HG02840 (cell line): ENCODE results near the gene COX7A1.
"Not testable (repeated sequence)": the region's sequence is repeated elsewhere in the genome, so short reads cannot be mapped to it uniquely, and the experiment has no call there.

Experiments used
- ATAC-seq: cut with Tn5 transposase; IDR thresholded peaks from one replicate; pipeline ENCODE4 v1.9.1; 2021; ENCODE audit warnings: mild to moderate bottlenecking, moderate library complexity, moderate number of reproducible peaks; ENCODE audit not compliant: unreplicated experiment, low FRiP score

The COX7A1 gene

DNA sequence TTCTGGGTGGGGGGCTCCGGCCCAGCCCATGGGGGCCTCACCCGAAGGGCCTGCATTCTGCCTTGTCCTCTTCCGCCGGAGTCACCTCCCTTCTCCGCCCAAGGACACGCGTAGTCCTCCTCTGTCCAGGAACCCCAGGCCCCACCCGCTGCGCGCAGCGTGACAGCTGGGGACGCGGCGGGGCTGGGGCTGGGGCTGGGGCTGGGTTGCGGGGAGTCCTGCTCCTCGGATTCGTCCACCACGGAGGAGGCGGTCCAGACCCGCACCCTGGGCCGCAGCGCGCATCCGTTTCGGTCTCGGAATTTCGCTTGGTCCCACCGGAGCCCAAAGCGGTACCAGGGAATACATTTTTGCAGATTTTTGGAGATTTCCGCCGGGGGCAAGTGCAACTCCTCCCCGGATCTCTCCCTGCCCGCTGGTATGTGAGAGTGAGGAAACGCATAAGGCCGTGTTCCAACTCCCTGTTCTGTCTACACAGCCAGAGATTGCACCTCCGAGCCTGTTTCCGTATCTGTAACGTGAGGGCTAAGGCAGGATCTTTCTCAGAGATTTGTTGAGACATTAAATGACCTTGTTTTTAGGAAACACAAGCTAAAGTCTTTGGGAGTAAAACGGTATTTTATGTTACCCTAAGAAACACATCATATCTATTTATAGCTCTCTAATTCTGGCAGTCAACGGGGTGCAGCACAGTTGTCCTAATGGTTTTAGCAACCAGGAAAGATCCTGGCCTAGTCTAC lies at the start of gene COX7A1:
COX7A1 (minus strand) TSS at position 96 of the 740 bp plus-strand sequence; CDS start at position 56, 40 bp downstream.
- no peak for ATAC-seq

DNA sequence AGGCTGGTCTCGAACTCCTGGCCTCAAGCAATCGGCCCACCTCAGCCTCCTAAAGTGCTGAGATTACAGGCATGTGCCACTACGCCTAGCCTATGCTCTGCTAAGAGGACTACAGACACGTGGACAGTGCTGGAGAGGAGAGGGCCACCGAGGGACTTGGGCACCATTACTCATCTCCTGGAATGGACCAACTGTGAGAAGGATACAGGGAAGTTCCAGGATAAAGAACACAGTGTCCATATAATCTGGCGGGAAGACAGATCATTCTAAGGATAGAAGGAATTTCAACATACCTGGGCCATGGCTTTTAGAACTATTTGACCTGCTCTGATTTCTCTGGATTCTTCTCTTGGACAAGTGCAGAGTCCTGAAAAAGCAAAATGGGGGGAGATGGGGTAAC lies 49.4 kb upstream of the COX7A1 start:
- ATAC-seq = no peak

DNA sequence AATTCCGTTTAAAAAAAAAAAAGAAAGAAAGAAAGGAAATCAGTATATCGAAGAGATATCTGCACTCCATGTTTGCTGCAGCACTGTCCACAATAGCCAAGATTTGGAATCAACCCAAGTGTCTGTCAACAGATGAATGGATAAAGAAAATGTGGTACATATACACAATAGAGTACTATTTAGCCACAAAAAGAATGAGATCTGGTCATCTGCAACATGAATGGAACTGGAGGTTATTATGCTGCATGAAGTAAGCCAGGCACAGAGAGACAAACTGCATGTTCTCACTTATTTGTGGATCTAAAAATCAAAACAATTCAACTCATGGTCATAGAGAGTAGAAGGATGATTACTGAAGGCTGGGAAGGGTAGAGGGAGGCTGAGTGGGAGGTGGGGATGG lies 45.9 kb upstream of the COX7A1 start:
- no peak for ATAC-seq

DNA sequence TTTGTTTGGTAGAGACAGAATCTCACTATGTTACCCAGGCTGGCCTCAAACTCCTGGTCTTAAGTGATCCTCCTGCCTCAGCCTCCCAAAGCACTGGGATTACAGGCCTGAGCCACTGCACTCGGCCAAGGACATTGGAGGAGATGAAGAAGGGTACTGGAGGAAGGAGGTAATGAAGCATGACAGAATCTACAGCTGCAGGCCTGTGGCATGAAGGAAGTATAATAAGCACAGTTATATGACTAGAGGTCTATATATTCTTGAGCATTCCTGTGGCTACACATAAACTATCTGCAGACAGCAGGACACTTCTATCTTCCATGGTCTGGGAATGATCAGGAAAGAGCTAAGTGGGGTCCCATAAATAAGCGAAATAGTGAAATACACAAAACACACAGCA lies 44.0 kb upstream of the COX7A1 start:
- ATAC-seq = no peak

DNA sequence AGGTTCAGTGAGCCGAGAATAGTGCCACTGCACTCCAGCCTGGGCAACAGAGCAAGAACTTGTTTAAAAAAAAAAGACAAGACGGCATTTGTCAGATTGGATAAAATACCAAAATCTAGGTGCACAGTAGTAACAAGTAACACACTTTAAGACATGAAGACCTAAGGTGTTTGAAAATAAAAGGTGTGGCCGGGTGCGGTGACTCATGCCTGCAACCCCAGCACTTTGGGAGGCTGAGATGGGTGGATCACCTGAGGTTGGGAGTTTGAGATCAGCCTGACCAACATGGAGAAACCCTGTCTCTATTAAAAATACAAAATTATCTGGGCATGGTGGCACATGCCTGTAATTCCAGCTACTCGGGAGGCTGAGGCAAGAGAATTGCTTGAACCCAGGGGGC lies 34.5 kb upstream of the COX7A1 start:
- not testable (repeated sequence) for ATAC-seq

DNA sequence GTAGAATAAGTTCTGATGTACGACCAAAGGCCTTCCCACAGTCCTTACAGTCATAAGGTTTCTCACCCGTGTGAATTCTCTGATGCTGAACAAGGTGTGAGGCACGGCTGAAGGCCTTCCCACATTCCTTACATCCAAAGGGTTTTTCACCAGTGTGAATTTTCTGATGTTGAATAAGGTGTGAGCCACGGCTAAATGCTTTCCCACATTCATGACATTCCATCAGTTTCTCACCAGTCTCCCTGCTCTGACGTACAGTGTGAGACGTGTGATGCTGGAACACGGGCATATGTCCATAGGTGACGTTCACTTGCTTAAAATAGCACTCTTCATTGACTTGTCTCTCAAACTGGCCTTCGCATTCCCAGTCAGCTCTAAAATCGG lies 31.0 kb upstream of the COX7A1 start:
- no peak for ATAC-seq

DNA sequence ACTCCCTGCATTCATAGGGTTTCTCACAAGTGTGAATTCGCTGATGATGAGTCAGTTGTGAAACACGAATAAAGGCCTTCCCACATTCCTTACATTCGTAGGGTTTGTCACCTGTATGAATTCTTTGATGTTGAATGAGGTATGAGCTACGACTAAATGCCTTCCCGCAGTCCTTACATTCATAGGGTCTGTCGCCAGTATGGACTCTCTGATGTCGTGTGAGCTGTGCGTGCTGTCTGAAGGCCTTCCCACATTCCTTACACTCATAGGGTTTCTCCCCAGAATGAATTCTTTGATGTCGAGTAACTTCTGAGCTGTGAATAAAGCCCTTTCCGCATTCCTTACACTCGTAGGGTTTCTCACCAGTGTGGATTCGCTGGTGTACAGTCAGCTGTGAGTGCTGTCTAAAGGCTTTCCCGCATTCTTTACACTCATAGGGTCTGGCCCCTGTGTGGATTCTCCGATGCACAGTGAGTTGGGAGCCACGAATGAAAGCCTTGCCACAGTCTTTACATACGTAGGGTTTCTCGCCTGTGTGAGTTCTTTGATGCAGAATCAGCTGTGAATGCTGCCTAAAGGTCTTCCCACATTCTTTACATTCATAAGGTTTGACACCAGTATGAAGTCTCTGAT lies 30.5 kb upstream of the COX7A1 start:
- no peak for ATAC-seq

DNA sequence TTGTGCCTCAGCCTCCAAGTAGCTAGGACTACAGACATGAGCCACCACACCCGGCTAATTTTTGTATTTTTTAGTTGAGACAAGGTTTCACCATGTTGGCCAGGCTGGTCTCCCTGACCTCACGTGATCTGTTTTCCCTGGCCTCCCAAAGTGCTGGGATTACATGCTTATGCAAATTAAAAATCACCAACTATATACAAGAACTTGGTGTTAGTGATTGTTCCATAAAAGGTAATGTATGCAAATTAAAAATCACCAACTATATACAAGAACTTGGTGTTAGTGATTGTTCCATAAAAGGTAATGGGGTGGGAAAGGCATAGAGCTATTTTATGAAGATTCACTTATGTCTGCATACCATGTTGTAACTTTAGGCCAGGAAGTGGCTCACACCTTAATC lies 26.8 kb upstream of the COX7A1 start:
- not testable (repeated sequence) for ATAC-seq

DNA sequence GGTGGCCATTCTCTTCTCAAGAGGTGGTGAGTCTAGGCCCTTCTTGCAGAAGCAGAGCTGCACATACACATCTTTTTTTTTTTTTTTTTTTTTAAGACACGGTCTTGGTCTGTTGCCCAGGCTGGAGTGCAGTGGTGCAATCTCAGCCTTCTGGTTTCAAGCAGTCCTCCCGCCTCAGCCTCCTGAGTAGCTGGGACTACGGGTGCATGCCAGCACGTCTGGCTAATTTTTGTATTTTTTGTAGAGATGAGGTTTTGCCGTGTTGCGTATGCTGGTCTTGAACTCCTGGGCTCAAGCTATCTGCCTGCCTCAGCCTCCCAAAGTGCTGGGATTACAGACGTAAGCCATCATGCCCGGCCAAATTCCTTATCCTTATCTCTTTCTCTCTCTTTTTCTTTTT lies 21.6 kb upstream of the COX7A1 start:
- not testable (repeated sequence) for ATAC-seq

DNA sequence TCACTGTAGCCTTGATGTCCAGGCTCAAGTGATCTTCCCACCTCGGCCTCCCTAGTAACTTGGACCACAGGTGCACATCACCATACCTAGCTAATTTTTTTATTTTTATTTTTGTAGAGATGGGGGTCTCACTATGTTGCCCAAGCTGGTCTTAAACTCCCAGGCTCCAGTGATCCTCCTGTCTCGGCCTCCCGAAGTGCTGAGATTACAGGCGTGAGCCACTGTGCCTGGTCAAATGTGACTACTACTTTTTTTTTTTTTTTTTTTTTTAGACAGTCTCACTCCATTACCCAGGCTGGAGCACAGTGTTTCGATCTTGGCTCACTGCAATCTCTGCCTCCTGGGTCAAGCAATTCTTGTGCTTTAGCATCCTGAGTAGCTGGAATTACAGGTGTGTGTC lies 20.6 kb upstream of the COX7A1 start:
- no peak for ATAC-seq

DNA sequence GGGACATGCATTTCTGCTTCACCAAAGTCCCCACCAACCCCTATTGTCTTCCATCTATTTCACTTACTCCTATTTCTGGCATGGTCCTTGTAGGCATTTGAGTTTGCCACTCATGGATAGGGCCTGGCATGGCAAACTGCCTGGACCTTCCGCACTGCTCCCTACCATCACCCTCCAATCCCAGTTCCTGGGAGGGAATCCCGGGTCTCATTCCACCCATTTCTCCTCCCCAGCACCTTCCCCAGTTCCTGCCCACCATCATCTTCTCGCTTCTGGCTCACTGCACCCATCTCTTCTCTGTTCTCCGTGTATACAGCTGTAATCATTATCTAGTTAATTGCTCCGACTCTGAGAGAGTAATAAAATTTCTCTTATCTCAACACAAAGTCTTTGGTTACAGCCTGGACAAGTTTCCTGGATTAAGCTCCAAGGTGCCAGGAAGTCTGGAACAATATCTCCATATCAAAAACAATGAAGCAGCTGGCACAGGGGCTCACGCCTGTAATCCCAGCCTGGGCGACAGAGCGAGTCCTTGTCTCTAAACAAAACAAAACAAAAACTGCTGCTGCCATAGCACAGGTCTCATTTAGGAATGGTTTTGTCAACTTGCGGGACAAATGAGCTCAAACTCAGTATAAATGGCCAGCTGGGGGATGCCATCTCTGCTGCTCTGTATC lies 17.0 kb upstream of the COX7A1 start:
- ATAC-seq = no peak

DNA sequence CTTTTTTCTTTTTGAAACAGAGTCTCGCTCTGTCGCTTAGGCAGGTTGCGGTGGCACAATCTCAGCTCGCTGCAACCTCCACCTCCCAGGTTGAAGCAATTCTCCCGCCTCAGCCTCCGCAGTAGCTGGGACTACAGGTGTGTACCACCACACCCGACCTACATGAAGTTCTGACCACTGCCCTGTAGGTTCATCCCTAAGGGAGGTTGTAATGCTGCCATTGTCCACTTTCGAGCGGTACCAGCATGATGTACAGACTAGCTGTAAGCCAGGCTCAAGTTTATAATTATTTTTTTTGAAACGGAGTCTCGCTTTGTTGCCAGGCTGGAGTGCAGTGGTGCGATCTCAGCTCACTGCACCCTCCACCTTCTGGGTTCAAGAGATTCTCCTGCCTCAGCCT lies 11.6 kb upstream of the COX7A1 start:
- ATAC-seq = no peak

DNA sequence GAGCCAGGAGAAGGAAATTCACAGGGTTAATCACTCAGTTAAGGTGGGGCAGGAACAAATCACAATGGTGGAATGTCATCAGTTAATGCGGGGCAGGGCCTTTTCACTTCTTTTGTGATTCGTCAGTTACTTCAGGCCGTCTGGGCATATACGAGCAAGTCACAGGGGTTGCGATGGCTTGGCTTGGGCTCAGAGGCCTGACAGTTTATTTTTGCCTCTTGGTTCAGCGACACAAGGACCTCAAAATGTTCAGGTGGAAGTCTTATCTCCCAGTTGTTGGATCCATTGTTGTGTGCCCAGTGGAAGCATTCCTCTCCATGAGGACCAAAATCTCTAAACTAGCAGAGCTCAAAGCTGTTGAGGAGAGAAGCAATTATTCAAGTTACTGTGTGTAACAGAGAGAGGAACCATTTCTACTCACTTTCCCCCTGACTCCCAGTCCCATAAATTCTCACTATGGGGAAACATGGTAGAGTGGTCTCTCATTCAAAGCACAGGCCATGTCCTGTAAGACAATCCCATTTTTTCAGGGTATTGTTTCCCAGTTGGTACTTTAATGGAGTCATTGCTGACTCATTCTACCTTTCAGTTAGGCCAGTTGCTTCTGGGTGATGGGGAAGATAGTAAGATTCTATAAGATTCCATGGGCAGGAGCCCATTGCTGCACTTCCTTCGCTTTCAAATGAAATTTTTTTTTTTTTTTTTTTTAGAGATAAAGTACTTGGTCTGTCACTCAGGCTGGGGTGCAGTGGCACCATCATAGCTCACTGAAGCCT lies 8.8 kb upstream of the COX7A1 start:
- ATAC-seq = no peak

DNA sequence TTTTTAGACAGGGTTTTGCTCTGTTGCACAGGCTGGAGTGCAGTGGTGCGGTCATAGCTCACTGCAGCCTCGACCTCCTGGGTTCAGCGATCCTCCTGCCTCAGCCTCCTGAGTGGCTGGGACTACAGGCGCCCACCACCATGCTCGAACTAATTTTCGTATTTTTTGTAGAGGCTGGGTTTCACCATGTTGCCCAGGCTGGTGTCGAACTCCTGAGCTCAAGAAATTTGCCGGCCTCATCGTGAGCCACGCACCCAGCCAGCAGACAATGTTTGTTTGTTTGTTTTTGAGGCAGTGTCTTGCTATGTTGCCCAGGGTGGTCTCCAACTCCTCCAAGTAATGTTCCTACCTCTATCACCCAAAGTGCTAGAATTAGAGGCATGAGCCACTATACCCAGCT lies 879 bp upstream of the COX7A1 start:
- no peak for ATAC-seq

DNA sequence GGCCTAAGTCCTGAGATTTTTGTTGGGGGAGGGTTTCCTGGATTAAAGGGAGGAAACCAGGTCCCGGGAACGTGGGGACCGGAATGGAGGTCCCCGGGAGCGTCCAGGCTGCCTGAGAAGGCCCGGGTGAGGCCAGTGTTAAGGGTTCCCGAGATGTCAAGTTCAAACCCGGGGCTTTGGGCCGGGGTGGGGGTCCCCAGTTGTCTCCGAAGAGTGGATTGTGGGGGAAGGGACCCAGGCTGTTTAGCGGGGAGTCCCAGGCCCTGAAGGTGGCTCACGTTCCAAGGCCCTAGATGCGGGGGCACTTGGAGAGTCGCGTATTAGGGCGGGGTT lies 262 bp downstream of the COX7A1 start:
- ATAC-seq = no peak

DNA sequence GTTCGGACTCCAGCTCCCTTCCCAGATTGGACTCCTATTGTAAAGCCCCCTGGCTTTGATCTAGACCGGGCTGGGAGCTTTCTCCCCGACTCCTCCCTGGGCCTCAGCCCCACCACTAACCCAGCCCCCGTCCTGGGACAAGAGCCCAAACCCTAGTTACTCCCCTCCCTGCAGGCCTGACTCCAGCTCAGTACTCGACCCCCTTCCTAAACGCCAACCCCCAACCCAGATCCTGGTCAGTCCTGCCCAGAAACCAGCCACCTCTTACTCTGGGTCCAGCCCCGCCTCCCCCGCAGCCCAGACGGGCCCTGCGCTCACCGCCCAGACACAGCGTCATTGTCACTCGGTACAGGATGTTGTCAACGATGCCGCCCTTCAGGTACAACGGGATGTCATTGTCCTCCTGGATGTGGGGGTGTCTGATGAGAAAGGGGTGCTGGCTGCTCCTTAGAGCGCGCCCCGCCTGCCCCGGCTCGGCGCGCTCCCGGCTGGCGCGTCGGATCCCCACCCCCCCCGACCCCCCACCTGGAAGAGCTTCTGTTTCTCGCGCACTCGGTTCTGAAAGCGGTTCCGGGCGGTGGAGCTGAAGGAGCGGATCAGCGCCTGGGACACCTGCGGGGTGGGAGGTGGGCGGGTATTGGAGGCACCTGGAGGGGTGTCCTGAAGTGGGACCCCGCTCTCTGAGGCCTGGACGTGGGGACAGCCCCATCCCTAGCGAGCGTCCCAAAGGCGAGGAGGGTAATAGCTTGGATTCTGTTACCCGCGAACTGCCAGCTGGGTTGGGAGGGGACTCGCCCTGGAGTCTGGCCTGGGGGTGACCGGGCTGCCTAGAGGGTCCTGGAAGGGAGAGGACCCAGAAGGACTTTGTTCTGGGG lies 866 bp downstream of the COX7A1 start:
- ATAC-seq = no peak

DNA sequence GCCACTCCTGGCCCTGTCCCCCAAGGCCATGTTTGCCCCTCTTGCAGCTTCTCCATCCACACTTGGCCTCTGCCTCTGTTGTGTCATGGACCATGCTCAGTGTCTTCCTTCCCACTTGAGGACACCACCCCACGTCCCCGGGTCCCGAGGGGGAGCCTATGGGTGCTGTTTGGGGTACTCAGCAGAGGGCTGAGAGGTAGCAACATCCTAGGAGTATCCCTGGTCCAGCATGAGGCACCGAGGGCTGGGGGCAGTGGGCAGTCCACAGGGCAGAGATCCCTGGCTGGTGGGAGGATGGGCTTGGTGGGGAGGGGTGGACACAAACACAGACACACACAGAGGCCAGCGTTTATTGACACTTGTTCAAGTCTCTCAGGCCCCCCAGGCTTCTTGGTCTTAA lies 1.7 kb downstream of the COX7A1 start:
- ATAC-seq = no peak

DNA sequence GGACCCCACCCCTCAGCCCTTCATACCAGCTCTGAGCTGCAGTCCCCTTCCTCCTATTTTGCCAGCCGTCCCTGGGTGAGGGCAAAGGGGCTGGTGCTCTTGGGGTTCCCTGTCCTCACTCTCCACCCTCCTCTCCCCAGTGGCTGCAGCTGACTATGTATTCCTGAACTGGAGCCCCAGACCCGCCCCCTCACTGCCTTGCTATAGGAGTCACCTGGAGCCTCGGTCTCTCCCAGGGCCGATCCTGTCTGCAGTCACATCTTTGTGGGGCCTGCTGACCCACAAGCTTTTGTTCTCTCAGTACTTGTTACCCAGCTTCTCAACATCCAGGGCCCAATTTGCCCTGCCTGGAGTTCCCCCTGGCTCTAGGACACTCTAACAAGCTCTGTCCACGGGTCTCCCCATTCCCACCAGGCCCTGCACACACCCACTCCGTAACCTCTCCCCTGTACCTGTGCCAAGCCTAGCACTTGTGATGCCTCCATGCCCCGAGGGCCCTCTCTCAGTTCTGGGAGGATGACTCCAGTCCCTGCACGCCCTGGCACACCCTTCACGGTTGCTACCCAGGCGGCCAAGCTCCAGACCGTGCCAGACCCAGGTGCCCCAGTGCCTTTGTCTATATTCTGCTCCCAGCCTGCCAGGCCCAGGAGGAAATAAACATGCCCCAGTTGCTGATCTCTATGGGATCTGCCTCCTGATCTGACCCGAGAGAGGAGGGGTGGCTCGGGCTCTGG lies 2.4 kb downstream of the COX7A1 start:
- ATAC-seq = no peak

DNA sequence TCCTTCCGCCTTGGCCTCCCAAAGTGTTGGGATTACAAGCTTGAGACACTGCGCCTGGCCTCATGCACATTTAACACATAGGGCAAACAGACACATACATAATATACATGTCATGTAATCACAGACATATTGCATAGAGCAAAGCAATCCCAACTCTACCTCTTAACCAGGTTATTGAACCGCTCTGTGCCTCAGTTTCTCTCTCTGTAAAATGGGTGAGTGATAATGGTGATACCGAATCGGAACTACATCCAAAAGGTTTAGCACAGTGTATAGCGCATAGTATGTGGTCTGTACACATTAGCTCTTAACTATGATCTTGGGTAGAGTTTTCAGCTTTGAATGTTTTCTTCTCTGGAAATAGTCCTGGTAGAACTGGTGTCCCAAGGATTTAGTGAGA lies 7.6 kb downstream of the COX7A1 start:
- ATAC-seq = no peak

DNA sequence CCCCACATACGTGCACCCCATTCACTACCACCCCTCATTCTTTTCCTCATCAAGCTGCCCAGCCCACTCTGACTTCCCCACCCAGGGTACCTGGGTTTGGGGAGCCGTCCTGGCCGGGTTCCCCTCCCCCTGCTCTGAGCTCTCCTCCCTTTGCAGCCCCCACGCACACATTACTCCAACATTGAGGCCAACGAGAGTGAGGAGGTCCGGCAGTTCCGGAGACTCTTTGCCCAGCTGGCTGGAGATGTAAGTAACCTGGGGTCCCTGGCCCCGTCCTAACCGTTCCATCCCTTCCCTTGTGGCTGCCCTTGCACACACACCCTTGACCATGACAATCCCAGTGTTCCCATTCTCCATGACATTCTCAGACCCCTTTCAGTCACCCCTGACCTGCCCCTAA lies 9.8 kb downstream of the COX7A1 start:
- ATAC-seq = no peak
